Endometrium (tissue), 2 donors: Measurements from ENCODE around the gene HTRA1.

Experiments used
- FAIRE-seq: peaks from 2 replicates; lab custom pipeline; 2012; peaks lifted over from hg19 to GRCh38; lab: Jason Lieb, UNC
- donor health status: control.
- donor health status: control.

HTRA1 gene

GRCh38 chr10:122495406-122496340, 34.3 kb downstream of the HTRA1 start:
- no peak for FAIRE-seq

GRCh38 chr10:122497241-122497640, 35.9 kb downstream of the HTRA1 start:
- FAIRE-seq, result no peak

- no peak for FAIRE-seq
Measured at GRCh38 chr10:122498521-122498920, 37.2 kb downstream of the HTRA1 start.

GRCh38 chr10:122499012-122499411, 37.7 kb downstream of the HTRA1 start:
- FAIRE-seq, result no peak

- FAIRE-seq, result peak; percentile 85
Measured at GRCh38 chr10:122499491-122499941, 38.2 kb downstream of the HTRA1 start.

GRCh38 chr10:122500194-122500593, 38.8 kb downstream of the HTRA1 start:
- FAIRE-seq, result no peak

GRCh38 chr10:122500726-122501125, 39.4 kb downstream of the HTRA1 start:
- no peak for FAIRE-seq

GRCh38 chr10:122503012-122503411, 41.7 kb downstream of the HTRA1 start:
- FAIRE-seq, result no peak

GRCh38 chr10:122503886-122504609, 42.7 kb downstream of the HTRA1 start:
- FAIRE-seq, result no peak

GRCh38 chr10:122504610-122504950, 43.2 kb downstream of the HTRA1 start:
- no peak for FAIRE-seq

GRCh38 chr10:122505011-122505410, 43.7 kb downstream of the HTRA1 start:
- FAIRE-seq, result no peak

- no peak for FAIRE-seq
Measured at GRCh38 chr10:122505885-122506645, 44.7 kb downstream of the HTRA1 start.

- FAIRE-seq, result no peak
Measured at GRCh38 chr10:122507616-122508015, 46.3 kb downstream of the HTRA1 start.

GRCh38 chr10:122508021-122508420, 46.7 kb downstream of the HTRA1 start:
- FAIRE-seq, result no peak

- no peak for FAIRE-seq
Measured at GRCh38 chr10:122509323-122509722, 48.0 kb downstream of the HTRA1 start.

GRCh38 chr10:122510326-122510725, 49.0 kb downstream of the HTRA1 start:
- no peak for FAIRE-seq

GRCh38 chr10:122510736-122511135, 49.4 kb downstream of the HTRA1 start:
- FAIRE-seq, result no peak

GRCh38 chr10:122513053-122513452, 51.7 kb downstream of the HTRA1 start:
- no peak for FAIRE-seq

- no peak for FAIRE-seq
Measured at GRCh38 chr10:122514045-122514840, 52.9 kb downstream of the HTRA1 start.

- FAIRE-seq, result no peak
Measured at GRCh38 chr10:122515022-122515424, 53.7 kb downstream of the HTRA1 start.

GRCh38 chr10:122515588-122516231, 54.4 kb downstream of the HTRA1 start:
- FAIRE-seq, result no peak
